ENCODE results near the gene METTL1. TPM values are rescaled to one million over a fixed set of nuclear protein-coding genes. Genes with fewer than 3 reads are reported as not detected.

The METTL1 gene
- polyA plus RNA-seq, 2 donors = 18.8 to 19.3 TPM

- peaks cover 0 to 29% of the 10 kb centered on the region in 2 donors for H3K27me3 ChIP-seq (ENCODE audit: control insufficient read depth in 1 of 2, insufficient read depth in 2 of 2, low read length in 2 of 2)
- 18 to 31% methylated on average over 44 to 49 of the region's 49 CpGs for WGBS, 2 donors
Observed at GRCh38 chr12:57735952-57736740, 35.8 kb downstream of the METTL1 start.

GRCh38 chr12:57735198-57735855 lies 36.6 kb downstream of the METTL1 start:
- Histone ChIP-seq H3K27me3 (ENCODE audit: control insufficient read depth in 1 of 2, insufficient read depth in 2 of 2, low read length in 2 of 2) (peaks cover 0 to 29% of the 10 kb centered on the region in 2 donors), H3K27ac (ENCODE audit: low read depth in 2 of 2, low read length in 1 of 2) (no peak overlapping the region), H3K36me3 (ENCODE audit: control insufficient read depth in 2 of 2, insufficient read depth in 2 of 2, low read length in 1 of 2) (peaks cover 0 to 2% of the 10 kb centered on the region in 2 donors), H3K4me1 (ENCODE audit: control insufficient read depth in 2 of 2, insufficient read depth in 2 of 2, low read length in 1 of 2) (peaks cover 6 to 7% of the 10 kb centered on the region in 2 donors), H3K9me3 (ENCODE audit: control insufficient read depth in 2 of 2, insufficient read depth in 1 of 2, low read depth in 1 of 2, low read length in 1 of 2) (no peaks in the 10 kb centered on the region), H3K4me3 (ENCODE audit: low read depth in 1 of 2, low read length in 2 of 2) (no peak overlapping the region)
- WGBS, 2 donors = 30 to 34% methylated on average over 7 to 8 of the region's 8 CpGs

More at GRCh38 chr12:57735952-57736740, 35.8 kb downstream of the METTL1 start:
- H3K4me1 ChIP-seq (ENCODE audit: control insufficient read depth in 2 of 2, insufficient read depth in 2 of 2, low read length in 1 of 2) = peaks cover 6 to 7% of the 10 kb centered on the region in 2 donors
- H3K4me3 ChIP-seq (ENCODE audit: low read depth in 1 of 2, low read length in 2 of 2) = no peak overlapping the region
- H3K36me3 ChIP-seq (ENCODE audit: control insufficient read depth in 2 of 2, insufficient read depth in 2 of 2, low read length in 1 of 2) = peaks cover 0 to 2% of the 10 kb centered on the region in 2 donors
- H3K27ac ChIP-seq (ENCODE audit: low read depth in 2 of 2, low read length in 1 of 2) = no peak overlapping the region
- H3K9me3 ChIP-seq (ENCODE audit: control insufficient read depth in 2 of 2, insufficient read depth in 1 of 2, low read depth in 1 of 2, low read length in 1 of 2) = no peaks in the 10 kb centered on the region

DNA sequence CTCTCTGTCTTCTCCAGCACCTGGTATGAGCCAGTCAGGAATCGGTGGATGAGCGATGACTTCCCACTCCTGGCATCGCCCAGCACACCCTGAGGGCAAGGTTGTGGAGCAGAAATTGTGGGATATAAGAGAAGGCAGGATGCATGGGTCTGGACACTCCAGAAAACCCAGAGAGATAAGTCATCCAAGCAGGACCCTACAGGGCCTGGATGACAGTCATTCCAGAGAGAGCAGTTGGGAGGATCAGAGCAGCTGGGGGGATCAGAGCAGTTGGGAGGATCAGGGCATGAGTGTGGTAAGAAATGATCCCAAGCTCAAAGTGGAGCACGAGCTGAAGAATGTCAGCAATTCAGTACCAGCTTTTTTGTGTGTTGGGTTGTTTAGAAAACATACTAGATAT lies 37.3 kb downstream of the METTL1 start:
- Histone ChIP-seq H3K27ac (ENCODE audit: low read depth in 2 of 2, low read length in 1 of 2) (no peak overlapping the region), H3K4me1 (ENCODE audit: control insufficient read depth in 2 of 2, insufficient read depth in 2 of 2, low read length in 1 of 2) (peaks cover 6 to 7% of the 10 kb centered on the region in 2 donors), H3K4me3 (ENCODE audit: low read depth in 1 of 2, low read length in 2 of 2) (no peak overlapping the region), H3K36me3 (ENCODE audit: control insufficient read depth in 2 of 2, insufficient read depth in 2 of 2, low read length in 1 of 2) (peaks cover 0 to 2% of the 10 kb centered on the region in 2 donors), H3K9me3 (ENCODE audit: control insufficient read depth in 2 of 2, insufficient read depth in 1 of 2, low read depth in 1 of 2, low read length in 1 of 2) (no peaks in the 10 kb centered on the region), H3K27me3 (ENCODE audit: control insufficient read depth in 1 of 2, insufficient read depth in 2 of 2, low read length in 2 of 2) (peaks cover 0 to 25% of the 10 kb centered on the region in 2 donors)
- 64 to 69% methylated on average over 4 of the region's 4 CpGs for WGBS, 2 donors

DNA sequence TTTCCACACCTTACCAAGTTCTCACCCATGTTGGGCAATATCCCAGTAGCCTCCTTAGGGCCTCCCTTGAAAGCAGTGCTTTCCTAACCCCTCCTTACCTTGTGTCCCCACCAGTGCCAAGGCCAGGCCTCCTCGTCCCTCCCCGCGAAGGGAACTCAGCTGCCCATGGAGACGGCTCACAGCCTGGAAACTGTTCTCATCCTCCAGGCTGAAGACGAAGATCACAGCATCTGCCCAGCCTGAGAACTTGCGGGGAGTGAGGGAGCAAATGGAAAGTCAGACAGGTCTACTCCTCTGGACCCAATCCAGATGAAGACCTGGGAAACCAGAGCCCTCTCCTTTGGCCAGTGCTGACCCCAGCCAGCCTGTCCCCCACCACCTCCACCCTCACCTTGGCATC lies 38.0 kb downstream of the METTL1 start:
- 77 to 87% methylated on average over 6 of the region's 6 CpGs for WGBS, 2 donors
- H3K4me1 ChIP-seq (ENCODE audit: control insufficient read depth in 2 of 2, insufficient read depth in 2 of 2, low read length in 1 of 2) = peaks cover 6 to 7% of the 10 kb centered on the region in 2 donors
- H3K27ac ChIP-seq (ENCODE audit: low read depth in 2 of 2, low read length in 1 of 2) = no peak overlapping the region
- H3K27me3 ChIP-seq (ENCODE audit: control insufficient read depth in 1 of 2, insufficient read depth in 2 of 2, low read length in 2 of 2) = peaks cover 0 to 20% of the 10 kb centered on the region in 2 donors
- no peak overlapping the region for H3K4me3 ChIP-seq (ENCODE audit: low read depth in 1 of 2, low read length in 2 of 2)
- H3K36me3 ChIP-seq (ENCODE audit: control insufficient read depth in 2 of 2, insufficient read depth in 2 of 2, low read length in 1 of 2) = peaks cover 0 to 2% of the 10 kb centered on the region in 2 donors
- no peaks in the 10 kb centered on the region for H3K9me3 ChIP-seq (ENCODE audit: control insufficient read depth in 2 of 2, insufficient read depth in 1 of 2, low read depth in 1 of 2, low read length in 1 of 2)

- Histone ChIP-seq H3K36me3 (ENCODE audit: control insufficient read depth in 2 of 2, insufficient read depth in 2 of 2, low read length in 1 of 2) (peaks cover 0 to 2% of the 10 kb centered on the region in 2 donors), H3K9me3 (ENCODE audit: control insufficient read depth in 2 of 2, insufficient read depth in 1 of 2, low read depth in 1 of 2, low read length in 1 of 2) (no peaks in the 10 kb centered on the region), H3K4me1 (ENCODE audit: control insufficient read depth in 2 of 2, insufficient read depth in 2 of 2, low read length in 1 of 2) (peaks cover 2 to 6% of the 10 kb centered on the region in 2 donors), H3K27me3 (ENCODE audit: control insufficient read depth in 1 of 2, insufficient read depth in 2 of 2, low read length in 2 of 2) (peaks cover 0 to 15% of the 10 kb centered on the region in 2 donors), H3K4me3 (ENCODE audit: low read depth in 1 of 2, low read length in 2 of 2) (no peak overlapping the region), H3K27ac (ENCODE audit: low read depth in 2 of 2, low read length in 1 of 2) (no peak overlapping the region)
- 81% methylated on average over 11 of the region's 11 CpGs for WGBS, 2 donors
Observed at GRCh38 chr12:57732726-57733593, 38.9 kb downstream of the METTL1 start.

DNA sequence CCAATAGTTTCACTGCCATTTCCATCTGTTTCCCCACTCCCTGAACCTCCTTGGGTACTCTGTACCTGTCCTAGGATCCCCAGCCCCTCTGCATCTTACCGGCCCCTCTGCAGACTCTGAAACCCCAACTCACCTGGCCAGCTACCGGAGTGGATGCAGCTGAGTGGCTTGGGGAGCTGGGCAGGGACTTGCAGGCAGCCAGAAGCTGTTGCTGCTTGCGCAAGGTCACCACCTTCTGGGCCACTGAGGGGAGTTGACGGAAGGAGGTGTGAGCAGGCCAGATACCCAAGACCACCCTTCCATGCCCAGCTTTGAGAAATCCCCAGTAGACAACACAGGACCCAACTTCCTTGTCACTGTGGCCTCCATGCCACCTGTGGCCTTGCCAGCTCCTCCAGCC lies 39.6 kb downstream of the METTL1 start:
- Histone ChIP-seq H3K4me3 (ENCODE audit: low read depth in 1 of 2, low read length in 2 of 2) (no peak overlapping the region), H3K36me3 (ENCODE audit: control insufficient read depth in 2 of 2, insufficient read depth in 2 of 2, low read length in 1 of 2) (no peaks in the 10 kb centered on the region), H3K27ac (ENCODE audit: low read depth in 2 of 2, low read length in 1 of 2) (no peak overlapping the region), H3K27me3 (ENCODE audit: control insufficient read depth in 1 of 2, insufficient read depth in 2 of 2, low read length in 2 of 2) (peaks cover 0 to 8% of the 10 kb centered on the region in 2 donors), H3K4me1 (ENCODE audit: control insufficient read depth in 2 of 2, insufficient read depth in 2 of 2, low read length in 1 of 2) (peaks cover 2 to 3% of the 10 kb centered on the region in 2 donors), H3K9me3 (ENCODE audit: control insufficient read depth in 2 of 2, insufficient read depth in 1 of 2, low read depth in 1 of 2, low read length in 1 of 2) (no peaks in the 10 kb centered on the region)
- WGBS, 2 donors = 74 to 82% methylated on average over 4 of the region's 4 CpGs

DNA sequence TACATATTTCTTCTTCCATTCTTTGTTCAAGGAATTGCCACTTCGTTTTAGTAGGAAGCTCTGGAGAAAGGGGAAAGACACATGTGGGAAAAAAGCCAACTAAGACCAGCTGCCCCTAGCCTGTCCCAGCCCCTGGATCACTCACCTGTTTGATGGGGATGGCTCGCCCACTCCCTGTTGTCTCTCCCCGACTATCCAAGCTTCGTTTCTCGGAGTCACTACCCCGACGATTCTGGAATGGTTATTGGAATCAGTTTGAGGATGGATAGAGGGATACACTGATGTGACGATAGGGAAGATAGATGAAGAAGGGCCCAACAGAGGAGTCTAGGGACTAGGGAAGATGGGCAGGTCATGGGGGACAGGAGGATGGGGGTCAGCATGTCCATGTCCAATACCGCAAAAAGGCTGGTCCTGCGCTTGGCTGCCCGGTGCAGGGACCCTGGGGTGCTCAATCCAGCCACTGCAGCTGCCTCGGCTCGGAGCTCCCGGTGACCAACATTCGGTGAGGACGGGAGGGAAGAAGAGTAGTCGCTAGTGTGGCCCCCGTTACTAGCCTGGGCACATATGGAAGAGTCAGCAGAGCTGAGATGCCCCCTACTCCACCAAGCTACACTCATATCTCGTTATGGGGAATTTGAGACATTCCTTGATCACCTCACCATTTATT lies 40.4 kb downstream of the METTL1 start:
- H3K4me3 ChIP-seq (ENCODE audit: low read depth in 1 of 2, low read length in 2 of 2) = no peak overlapping the region
- no peaks in the 10 kb centered on the region for H3K36me3 ChIP-seq (ENCODE audit: control insufficient read depth in 2 of 2, insufficient read depth in 2 of 2, low read length in 1 of 2)
- H3K4me1 ChIP-seq (ENCODE audit: control insufficient read depth in 2 of 2, insufficient read depth in 2 of 2, low read length in 1 of 2) = peaks cover 8% of the 10 kb centered on the region in 2 donors
- no peaks in the 10 kb centered on the region for H3K9me3 ChIP-seq (ENCODE audit: control insufficient read depth in 2 of 2, insufficient read depth in 1 of 2, low read depth in 1 of 2, low read length in 1 of 2)
- 83 to 87% methylated on average over 19 of the region's 19 CpGs for WGBS, 2 donors
- no peak overlapping the region for H3K27ac ChIP-seq (ENCODE audit: low read depth in 2 of 2, low read length in 1 of 2)
- peaks cover 0 to 4% of the 10 kb centered on the region in 2 donors for H3K27me3 ChIP-seq (ENCODE audit: control insufficient read depth in 1 of 2, insufficient read depth in 2 of 2, low read length in 2 of 2)

- H3K4me1 ChIP-seq (ENCODE audit: control insufficient read depth in 2 of 2, insufficient read depth in 2 of 2, low read length in 1 of 2) = peaks cover 8 to 11% of the 10 kb centered on the region in 2 donors
- no peaks in the 10 kb centered on the region for H3K36me3 ChIP-seq (ENCODE audit: control insufficient read depth in 2 of 2, insufficient read depth in 2 of 2, low read length in 1 of 2)
- H3K4me3 ChIP-seq (ENCODE audit: low read depth in 1 of 2, low read length in 2 of 2) = no peak overlapping the region
- H3K9me3 ChIP-seq (ENCODE audit: control insufficient read depth in 2 of 2, insufficient read depth in 1 of 2, low read depth in 1 of 2, low read length in 1 of 2) = no peaks in the 10 kb centered on the region
- no peak overlapping the region for H3K27ac ChIP-seq (ENCODE audit: low read depth in 2 of 2, low read length in 1 of 2)
- no peaks in the 10 kb centered on the region for H3K27me3 ChIP-seq (ENCODE audit: control insufficient read depth in 1 of 2, insufficient read depth in 2 of 2, low read length in 2 of 2)
- WGBS, 2 donors = 80 to 86% methylated on average over 13 of the region's 13 CpGs
Observed at GRCh38 chr12:57730336-57731067, 41.4 kb downstream of the METTL1 start.
